WI38 (cell line): Measurements from ENCODE around the gene ANKK1.

Experiments
- H3K4me3 ChIP-seq: 2 replicates; pipeline ENCODE4 v1.5.1; 2011; ENCODE audit warnings: low read depth, mild to moderate bottlenecking, control low read depth, low read length
- TF ChIP-seq, protein P1 (sequence below): IDR thresholded peaks from 2 replicates; pipeline ENCODE4 v1.5.1; 2012; ENCODE audit warnings: low read depth, mild to moderate bottlenecking, control low read depth, low read length

Gene ANKK1

DNA sequence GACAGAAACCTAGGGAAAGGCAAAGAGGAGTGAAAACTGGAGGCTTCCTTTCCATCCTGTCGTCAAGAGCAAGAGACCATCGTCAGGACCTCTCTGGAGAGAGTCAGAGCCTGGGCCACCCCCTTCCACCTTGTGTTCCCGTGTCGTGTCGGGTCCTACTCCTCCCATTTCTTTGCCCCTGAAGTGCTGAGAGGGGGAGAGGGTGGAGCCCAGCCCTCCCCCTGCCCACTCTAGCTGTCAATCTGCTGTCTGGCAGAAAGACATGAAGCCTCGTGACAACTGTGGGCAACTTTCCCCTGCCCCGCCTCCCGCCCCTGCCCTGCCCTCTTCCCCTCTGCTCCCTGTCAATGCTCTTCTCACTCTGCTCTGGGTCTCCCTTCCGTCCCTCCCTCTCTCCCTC, 20.6 kb downstream of the ANKK1 start:
- TF ChIP-seq, protein P1, sequence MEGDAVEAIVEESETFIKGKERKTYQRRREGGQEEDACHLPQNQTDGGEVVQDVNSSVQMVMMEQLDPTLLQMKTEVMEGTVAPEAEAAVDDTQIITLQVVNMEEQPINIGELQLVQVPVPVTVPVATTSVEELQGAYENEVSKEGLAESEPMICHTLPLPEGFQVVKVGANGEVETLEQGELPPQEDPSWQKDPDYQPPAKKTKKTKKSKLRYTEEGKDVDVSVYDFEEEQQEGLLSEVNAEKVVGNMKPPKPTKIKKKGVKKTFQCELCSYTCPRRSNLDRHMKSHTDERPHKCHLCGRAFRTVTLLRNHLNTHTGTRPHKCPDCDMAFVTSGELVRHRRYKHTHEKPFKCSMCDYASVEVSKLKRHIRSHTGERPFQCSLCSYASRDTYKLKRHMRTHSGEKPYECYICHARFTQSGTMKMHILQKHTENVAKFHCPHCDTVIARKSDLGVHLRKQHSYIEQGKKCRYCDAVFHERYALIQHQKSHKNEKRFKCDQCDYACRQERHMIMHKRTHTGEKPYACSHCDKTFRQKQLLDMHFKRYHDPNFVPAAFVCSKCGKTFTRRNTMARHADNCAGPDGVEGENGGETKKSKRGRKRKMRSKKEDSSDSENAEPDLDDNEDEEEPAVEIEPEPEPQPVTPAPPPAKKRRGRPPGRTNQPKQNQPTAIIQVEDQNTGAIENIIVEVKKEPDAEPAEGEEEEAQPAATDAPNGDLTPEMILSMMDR: no peak
- H3K4me3 ChIP-seq: no peak overlapping the region

DNA sequence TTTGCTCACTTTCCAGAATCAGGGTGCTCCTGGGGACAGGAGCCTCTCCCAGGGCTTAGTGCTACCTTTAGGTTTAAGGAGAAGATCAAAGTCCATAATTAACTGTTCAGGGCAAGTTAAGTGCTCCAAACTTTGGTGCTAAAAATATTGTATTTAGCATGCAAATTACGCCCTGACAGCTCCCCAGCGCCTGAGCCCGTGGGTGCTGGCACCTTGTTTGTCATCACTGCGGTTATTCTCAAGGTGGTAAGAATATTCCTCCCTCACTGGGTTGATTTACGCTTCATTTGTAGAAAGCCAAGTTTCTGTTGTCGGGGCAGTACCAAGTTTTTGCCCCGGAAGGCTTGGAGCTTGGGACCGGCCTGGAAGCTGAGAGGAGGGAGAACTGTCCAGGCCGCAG, 21.3 kb downstream of the ANKK1 start:
- H3K4me3 ChIP-seq: no peak overlapping the region
- TF ChIP-seq, protein P1: no peak

DNA sequence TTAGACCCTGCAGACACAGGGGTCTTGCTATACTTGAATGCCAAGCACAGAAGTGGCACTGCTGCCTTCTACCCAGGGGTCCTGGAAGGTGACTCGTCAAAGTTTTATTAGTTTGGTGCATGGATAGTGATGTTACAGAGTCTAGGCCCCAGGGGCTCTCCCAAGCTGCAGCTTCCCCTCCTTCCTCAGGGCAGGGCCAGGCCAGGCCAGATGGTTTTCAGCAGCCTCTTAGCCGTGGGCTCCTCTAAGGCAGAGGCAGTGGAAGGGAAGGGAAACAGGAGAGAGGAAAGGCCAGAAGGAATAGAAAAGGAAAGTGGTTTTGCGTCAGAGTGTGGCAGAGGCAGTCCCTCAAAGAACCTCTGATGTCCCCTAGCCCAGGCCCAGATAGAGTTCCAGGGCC, 21.9 kb downstream of the ANKK1 start:
- TF ChIP-seq, protein P1: no peak
- no peak overlapping the region for H3K4me3 ChIP-seq

DNA sequence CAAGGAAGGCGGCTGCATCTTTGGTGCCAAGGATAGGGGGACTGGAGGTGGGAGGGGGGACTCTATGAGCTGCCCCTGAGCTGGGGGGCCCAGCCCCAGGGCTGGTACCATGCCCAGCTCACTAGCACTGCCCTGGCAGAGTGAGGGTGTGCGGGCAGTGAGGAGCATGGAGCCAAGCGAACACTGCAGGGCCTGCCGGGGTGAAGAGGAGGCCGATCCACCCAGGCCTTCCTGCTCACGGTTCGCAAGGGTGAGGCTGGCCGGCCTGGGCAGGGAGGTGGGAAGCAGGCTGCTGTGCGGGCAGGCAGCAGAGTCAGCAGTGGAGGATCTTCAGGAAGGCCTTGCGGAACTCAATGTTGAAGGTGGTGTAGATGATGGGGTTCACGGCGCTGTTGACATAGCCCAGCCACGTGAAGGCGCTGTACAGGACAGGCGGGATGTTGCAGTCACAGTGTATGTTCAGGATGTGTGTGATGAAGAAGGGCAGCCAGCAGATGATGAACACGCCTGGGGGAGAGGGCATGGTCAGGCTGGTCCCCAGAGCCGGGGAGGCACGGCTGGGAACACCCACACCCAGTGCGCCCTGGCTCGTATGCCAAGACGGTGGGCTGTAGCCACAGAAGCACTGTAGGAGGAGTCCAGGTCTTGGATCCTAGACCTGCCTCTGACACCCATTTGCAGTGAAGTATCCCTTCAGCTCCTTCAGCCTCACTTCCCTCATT, 23.0 kb downstream of the ANKK1 start:
- no peak overlapping the region for H3K4me3 ChIP-seq
- TF ChIP-seq, protein P1: no peak

DNA sequence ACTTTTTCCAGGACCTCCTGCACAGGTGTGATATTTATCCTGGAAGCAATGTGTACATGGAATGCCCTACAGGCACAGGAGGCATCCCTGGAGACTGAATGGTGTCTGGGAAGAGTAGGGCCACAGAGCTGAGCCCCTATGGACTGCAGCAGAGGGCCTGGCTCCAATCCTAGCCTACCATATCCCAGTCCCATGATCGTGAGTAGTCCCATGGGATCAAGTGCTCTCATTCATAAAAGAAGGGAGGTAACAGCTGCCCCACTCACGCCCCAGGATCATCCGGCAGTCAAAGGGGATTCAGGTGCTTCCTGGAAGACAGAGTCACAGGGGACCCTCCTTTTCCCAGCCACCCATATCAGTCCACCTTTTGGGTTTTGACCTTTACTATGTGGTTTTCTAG, 24.0 kb downstream of the ANKK1 start:
- TF ChIP-seq, protein P1: no peak
- H3K4me3 ChIP-seq: no peak overlapping the region

DNA sequence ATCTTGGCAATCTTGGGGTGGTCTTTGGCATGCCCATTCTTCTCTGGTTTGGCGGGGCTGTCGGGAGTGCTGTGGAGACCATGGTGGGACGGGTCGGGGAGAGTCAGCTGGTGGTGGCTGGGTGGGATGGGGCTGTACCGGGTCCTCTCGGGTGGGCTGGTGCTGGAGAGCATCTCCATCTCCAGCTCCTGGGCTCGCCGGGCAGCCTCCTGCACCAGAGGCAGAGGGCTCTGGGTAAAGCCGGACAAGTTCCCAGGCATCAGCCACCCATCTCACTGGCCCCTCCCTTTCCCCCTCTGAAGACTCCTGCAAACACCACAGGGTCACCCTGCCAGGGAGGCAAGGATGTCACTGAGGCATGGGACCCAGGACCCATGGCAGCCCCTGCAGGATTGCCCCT, 25.1 kb downstream of the ANKK1 start:
- no peak overlapping the region for H3K4me3 ChIP-seq
- TF ChIP-seq, protein P1: no peak

DNA sequence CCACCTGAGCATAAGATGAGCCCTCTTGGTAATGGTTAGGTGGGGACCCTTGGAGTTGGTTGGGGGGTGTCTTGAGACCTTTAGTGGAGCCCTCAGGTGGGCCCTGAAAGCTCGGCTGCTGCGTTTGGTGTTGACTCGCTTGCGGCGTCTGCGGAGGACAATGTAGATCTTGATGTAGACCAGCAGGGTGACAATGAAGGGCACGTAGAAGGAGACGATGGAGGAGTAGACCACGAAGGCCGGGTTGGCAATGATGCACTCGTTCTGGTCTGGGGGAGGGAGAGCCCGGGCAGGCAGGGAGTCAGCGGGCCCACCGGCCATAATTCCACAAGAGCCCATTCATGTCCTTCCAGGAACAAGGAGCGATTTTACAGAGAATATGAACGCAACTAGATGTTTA, 27.8 kb downstream of the ANKK1 start:
- TF ChIP-seq, protein P1: no peak
- H3K4me3 ChIP-seq: no peak overlapping the region
